ENCODE results near the gene CKM. TPM values are rescaled to one million over a fixed set of nuclear protein-coding genes. Genes with fewer than 3 reads are reported as not detected.
"Not testable (repeated sequence)": the region's sequence is repeated elsewhere in the genome, so short reads cannot be mapped to it uniquely, and the experiment has no call there.

CKM gene
- total RNA-seq, 2 experiments from 2014 or later, result not detected

DNA sequence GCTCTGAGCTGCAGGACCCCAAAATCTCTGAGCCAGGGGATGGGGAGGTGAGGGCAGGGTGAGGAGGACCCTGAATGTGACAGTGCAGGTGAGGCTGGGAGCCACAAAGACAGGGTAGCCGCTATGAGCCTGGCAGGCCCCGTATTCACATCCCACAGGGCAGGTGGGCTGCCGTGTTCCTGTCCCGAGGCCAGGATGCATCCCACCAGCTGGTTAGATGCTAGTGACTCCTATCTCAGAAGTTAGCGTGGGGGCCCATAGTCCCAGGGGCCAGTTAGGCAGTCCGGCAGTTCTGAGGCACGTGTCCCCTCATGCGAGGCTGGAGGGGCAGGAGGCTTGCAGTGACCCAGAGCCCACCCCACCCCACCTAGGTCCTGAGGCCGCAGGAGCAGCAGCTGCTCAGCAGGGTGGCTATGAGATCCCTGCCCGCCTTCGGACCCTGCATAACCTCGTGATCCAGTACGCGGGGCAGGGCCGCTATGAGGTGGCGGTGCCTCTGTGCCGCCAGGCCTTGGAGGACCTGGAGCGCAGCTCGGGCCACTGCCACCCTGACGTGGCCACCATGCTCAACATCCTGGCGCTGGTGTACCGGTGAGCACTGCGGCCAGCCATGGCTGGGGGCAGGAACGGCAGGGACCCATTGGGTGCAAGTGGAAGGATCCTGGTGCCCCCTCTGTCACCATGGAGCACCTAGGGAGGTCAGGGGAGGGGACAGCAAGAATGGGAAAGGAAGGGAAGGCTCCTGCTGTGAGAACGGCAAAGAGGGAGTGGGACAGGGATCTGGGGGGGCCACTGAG, 25.1 kb upstream of the CKM start:
- no peaks in the 10 kb centered on the region for H3K4me1 Mint-ChIP-seq (ENCODE audit: low read depth)
- H3K27ac Mint-ChIP-seq, result no peak overlapping the region
- peaks cover 3% of the 10 kb centered on the region for H3K36me3 Mint-ChIP-seq (ENCODE audit: low read depth)
- DNase-seq (no peak), ATAC-seq (no peak)
- CTCF ChIA-PET, result no interaction called here
- no peak overlapping the region for H3K4me3 Mint-ChIP-seq
- H3K9me3 Mint-ChIP-seq (ENCODE audit: insufficient read depth), result no peaks in the 10 kb centered on the region
- H3K27me3 Mint-ChIP-seq (ENCODE audit: low read depth), result peaks cover 7% of the 10 kb centered on the region
- POLR2A ChIA-PET, result no interaction called here

DNA sequence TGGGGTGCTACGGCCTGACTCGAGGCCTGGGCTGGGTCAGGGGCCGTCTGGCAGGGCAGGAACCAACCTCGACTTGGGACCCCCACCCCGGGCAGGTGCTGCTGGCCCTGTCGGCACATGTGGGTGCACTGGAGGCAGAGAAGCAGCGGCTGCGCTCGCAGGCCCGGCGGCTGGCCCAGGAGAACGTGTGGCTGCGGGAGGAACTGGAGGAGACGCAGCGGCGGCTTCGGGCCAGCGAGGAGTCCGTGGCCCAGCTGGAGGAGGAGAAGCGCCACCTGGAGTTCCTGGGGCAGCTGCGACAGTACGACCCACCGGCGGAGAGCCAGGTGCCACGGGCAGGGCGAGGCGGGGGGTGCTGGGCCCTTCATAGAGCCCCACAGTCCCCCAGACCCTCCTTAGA, 23.8 kb upstream of the CKM start:
- DNase-seq (no peak), ATAC-seq (no peak)
- Mint-ChIP-seq H3K36me3 (ENCODE audit: low read depth) (peaks cover 3% of the 10 kb centered on the region), H3K4me1 (ENCODE audit: low read depth) (no peaks in the 10 kb centered on the region), H3K27me3 (ENCODE audit: low read depth) (peaks cover 7% of the 10 kb centered on the region), H3K4me3 (no peak overlapping the region), H3K27ac (no peak overlapping the region), H3K9me3 (ENCODE audit: insufficient read depth) (no peaks in the 10 kb centered on the region)
- CTCF ChIA-PET, result no interaction called here
- POLR2A ChIA-PET, result no interaction called here

DNA sequence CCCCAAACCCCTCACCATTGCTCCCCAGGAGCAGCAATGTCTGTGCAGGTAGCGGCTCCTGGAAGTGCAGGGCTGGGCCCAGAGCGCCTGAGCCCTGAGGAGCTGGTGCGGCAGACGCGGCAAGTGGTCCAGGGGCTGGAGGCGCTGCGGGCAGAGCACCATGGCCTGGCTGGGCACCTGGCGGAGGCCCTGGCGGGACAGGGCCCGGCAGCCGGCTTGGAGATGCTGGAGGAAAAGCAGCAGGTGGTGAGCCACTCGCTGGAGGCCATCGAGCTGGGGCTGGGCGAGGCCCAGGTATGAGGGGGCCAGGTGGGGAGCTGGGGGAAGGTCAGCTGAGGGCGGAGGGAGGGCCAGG, 22.8 kb upstream of the CKM start:
- ChIA-PET POLR2A (no interaction called here), CTCF (interaction anchor here (1.5 kb wide), 1 partner anchor 140 kb away, joined by 3 read pairs; no protein-coding TSS in a partner anchor)
- DNase-seq (no peak), ATAC-seq (no peak)
- no peaks in the 10 kb centered on the region for H3K36me3 Mint-ChIP-seq (ENCODE audit: low read depth)
- peaks cover 7% of the 10 kb centered on the region for H3K27me3 Mint-ChIP-seq (ENCODE audit: low read depth)
- no peaks in the 10 kb centered on the region for H3K4me1 Mint-ChIP-seq (ENCODE audit: low read depth)
- H3K4me3 Mint-ChIP-seq, result no peak overlapping the region
- H3K27ac Mint-ChIP-seq, result no peak overlapping the region
- H3K9me3 Mint-ChIP-seq (ENCODE audit: insufficient read depth), result no peaks in the 10 kb centered on the region

DNA sequence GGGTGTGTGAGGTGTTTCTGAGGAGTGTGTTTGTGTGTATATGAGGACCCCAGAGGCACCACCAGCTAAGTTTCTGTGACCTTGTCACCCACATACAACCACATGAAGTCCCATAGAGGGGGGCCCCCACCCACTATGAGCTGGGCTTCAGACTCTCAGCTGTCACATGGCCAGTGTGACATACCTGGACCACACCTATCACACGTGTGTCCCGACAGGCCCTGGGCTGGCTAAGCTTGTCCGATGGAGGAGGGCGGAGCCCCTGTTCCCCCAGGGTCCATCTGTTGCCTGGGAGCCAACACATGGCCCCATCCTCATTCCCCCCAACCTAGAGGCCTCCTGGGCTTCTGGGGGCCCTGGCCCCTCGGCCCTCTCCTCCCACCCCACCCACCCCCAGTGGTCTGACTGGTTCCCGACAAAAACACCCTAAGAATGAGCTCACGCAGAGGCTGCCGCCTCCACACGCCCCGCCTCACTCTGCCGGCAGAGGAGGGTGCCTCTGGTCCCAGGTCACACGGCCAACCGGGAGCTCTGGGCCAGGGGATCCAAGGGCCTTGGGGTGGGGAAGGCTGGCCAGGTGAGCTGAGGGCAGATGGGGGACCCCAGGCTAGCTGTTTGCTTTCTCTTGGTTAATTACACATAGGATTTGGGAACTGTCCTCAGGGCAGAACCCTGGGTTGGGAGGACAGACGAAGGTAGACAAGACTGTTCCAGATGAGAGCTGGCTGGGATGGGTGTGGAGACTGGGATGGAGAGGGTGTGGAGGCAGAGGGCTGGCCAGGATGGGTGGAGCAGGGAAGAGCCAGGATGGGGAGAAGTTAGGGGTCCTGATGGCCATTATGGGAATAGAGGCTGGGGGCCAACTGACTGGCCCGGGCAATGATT, 22.2 kb upstream of the CKM start:
- DNase-seq, result no peak
- ATAC-seq, result no peak
- no peaks in the 10 kb centered on the region for H3K9me3 Mint-ChIP-seq (ENCODE audit: insufficient read depth)
- H3K27ac Mint-ChIP-seq, result no peak overlapping the region
- ChIA-PET POLR2A (no interaction called here), CTCF (interaction anchor here (1.5 kb wide), 1 partner anchor 141 kb away, joined by 3 read pairs; no protein-coding TSS in a partner anchor)
- H3K4me3 Mint-ChIP-seq, result no peak overlapping the region
- H3K27me3 Mint-ChIP-seq (ENCODE audit: low read depth), result peaks cover 10% of the 10 kb centered on the region
- H3K4me1 Mint-ChIP-seq (ENCODE audit: low read depth), result peaks cover 5% of the 10 kb centered on the region
- H3K36me3 Mint-ChIP-seq (ENCODE audit: low read depth), result no peaks in the 10 kb centered on the region

DNA sequence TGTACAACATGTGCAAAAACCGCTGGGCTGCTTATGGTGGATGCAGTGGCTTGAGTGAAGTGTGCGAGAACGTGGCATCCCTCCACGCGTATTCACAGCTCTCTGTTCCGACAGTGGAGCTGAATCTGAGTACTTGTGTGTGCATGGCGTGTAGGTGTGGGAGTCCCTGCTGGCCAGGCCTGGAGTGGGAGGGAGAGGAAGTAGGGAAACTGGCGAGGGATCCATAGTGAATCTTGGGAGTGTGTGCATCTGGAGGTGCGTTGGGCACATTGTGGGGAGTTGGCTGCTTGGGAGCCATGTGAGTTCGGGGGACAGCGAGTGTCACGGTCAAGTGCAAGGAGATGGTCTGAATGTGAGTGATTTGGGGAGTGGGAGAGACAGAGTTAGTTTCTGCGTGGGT, 20.2 kb upstream of the CKM start:
- CTCF ChIA-PET, result no interaction called here
- POLR2A ChIA-PET, result no interaction called here
- Mint-ChIP-seq H3K4me3 (no peak overlapping the region), H3K4me1 (ENCODE audit: low read depth) (peaks cover 10% of the 10 kb centered on the region), H3K27ac (no peak overlapping the region), H3K36me3 (ENCODE audit: low read depth) (no peaks in the 10 kb centered on the region), H3K9me3 (ENCODE audit: insufficient read depth) (no peaks in the 10 kb centered on the region), H3K27me3 (ENCODE audit: low read depth) (peaks cover 12% of the 10 kb centered on the region)
- DNase-seq, result no peak
- ATAC-seq, result no peak

DNA sequence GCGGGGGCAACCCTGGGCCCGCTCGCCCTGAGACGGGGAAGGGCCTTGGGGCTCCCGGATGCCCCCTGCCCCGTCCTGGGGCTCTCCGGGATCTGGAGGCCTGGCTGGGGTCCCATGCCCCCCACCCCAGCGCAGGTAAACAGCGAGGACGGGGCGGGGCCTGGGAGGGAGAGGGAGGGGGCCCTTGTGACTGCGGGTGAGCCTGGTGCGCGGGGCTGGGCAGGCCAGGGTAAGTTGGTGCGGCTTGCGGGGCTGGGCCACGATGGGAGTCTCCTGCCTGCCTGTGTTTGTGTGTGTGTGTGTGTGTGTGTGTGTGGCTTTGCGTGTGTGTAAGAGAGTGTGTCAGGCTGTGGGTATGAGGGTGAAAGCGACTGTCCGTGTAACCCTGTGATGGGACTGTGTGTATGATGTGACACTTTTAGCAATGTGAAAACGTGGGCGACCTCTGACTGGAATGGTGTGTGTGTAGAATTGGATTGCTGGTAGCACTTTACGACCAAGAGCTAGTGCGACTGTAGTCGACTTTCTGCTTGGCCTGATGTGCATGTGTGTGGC, 18.3 kb upstream of the CKM start:
- ATAC-seq, result peak; percentile 22
- DNase-seq, result no peak
- POLR2A ChIA-PET, result no interaction called here

DNA sequence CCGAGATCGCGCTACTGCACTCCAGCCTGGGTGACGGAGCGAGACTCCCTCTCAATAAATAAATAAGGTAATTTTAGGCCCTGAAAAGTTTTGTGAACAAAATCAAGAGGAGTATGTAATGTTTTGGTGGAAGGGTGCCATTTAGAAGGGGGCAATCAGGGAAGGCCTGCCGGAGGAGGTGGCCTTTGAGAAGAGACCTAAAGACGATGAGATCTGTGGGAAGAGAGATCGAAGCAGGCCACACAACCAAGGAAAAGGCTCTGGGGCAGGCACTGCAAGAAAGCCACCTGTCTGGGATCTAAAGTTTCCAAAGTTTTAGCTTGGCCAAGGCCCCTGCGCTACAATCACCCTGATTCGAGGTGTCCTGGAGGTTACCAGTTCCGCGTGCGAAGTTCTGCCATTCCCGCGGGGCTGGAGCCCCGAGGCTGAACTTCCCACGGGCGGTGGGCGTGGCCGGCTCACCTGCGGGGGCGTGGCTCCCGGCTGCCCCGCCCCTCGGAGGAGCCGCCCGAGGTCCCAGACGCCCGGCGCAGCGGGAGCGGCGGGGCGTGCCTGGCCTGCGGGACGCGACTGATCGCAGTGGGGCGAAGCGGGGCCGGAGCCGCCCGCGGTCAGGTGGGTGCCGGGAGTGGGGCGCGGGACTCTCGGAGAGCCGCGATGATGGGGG, 17.7 kb upstream of the CKM start, which contains the start of gene KLC3:
KLC3 (plus strand) TSS at position 519 of the 667 bp plus-strand sequence. CDS start 4,792 bp downstream, outside the sequence.
- no peaks in the 10 kb centered on the region for H3K9me3 Mint-ChIP-seq (ENCODE audit: insufficient read depth)
- no peaks in the 10 kb centered on the region for H3K36me3 Mint-ChIP-seq (ENCODE audit: low read depth)
- ChIA-PET POLR2A (no interaction called here), CTCF (interaction anchor here (0.6 kb wide), 1 partner anchor 126 kb away, joined by 3 read pairs; no protein-coding TSS in a partner anchor)
- peak; percentile 58 for ATAC-seq
- peak within 1 kb of the TSS; percentile 48 for H3K4me3 Mint-ChIP-seq
- peaks cover 10% of the 10 kb centered on the region for H3K4me1 Mint-ChIP-seq (ENCODE audit: low read depth)
- H3K27ac Mint-ChIP-seq, result no peak within 1 kb of the TSS
- H3K27me3 Mint-ChIP-seq (ENCODE audit: low read depth), result peaks cover 13% of the 10 kb centered on the region
- no peak for DNase-seq

More for the DNA sequence above, 18.3 kb upstream of the CKM start:
- CTCF ChIA-PET, result no interaction called here
- no peak overlapping the region for H3K4me3 Mint-ChIP-seq
- peaks cover 10% of the 10 kb centered on the region for H3K4me1 Mint-ChIP-seq (ENCODE audit: low read depth)
- H3K27ac Mint-ChIP-seq, result no peak overlapping the region
- H3K27me3 Mint-ChIP-seq (ENCODE audit: low read depth), result peaks cover 16% of the 10 kb centered on the region
- no peaks in the 10 kb centered on the region for H3K9me3 Mint-ChIP-seq (ENCODE audit: insufficient read depth)
- H3K36me3 Mint-ChIP-seq (ENCODE audit: low read depth), result no peaks in the 10 kb centered on the region

DNA sequence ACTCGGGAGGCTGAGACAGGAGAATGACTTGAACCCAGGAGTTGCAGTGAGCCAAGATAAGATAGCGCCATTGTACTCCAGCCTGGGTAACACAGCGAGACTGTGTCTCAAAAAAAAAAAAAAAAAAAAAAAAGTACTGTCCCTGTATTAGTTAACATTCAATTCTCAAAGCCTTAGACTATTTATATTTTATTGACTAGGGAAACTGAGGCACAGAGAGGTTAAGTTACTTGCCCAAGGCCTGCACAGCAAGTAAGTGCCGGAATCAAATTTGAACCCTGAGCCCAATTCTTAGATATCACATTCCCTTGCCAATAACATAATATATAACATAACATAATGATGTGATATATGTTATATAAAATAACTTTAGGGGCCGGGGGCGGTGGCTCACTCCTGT, 17.0 kb upstream of the CKM start:
- peaks cover 10% of the 10 kb centered on the region for H3K27me3 Mint-ChIP-seq (ENCODE audit: low read depth)
- DNase-seq (no peak), ATAC-seq (no peak)
- no peaks in the 10 kb centered on the region for H3K36me3 Mint-ChIP-seq (ENCODE audit: low read depth)
- ChIA-PET POLR2A (no interaction called here), CTCF (interaction anchor here (0.6 to 1.5 kb wide), 7 partner anchors 22 to 436 kb away, joined by 3 to 5 read pairs (median 3); no protein-coding TSS in a partner anchor)
- peaks cover 10% of the 10 kb centered on the region for H3K4me1 Mint-ChIP-seq (ENCODE audit: low read depth)
- H3K9me3 Mint-ChIP-seq (ENCODE audit: insufficient read depth), result no peaks in the 10 kb centered on the region
- H3K4me3 Mint-ChIP-seq, result no peak overlapping the region
- no peak overlapping the region for H3K27ac Mint-ChIP-seq

DNA sequence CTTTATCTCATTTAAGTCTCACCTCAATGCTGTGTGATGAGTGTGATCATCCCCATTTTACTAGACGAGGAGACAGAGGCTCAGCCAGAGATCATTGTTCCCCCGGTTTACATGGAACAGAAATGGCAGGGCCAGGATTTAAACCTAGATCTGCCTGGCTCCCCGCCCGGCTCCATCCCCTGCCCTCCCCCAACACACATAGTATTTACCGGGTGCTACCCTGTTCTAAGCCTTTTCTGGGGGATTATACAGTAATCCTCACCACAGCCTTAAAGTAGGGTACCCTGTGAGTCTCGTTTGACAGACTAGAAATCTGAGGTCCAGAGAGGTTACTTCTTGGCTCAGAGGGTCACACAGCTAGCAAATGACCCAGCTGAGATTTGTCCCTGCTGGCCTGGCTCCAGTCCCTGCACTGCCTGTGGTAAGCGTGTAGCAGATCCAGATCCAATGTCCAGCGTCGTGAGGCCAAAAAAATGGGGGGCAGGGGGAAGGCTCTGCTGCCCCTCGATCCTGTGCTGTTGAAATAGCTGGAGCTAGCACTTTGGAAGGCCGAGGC, 14.1 kb upstream of the CKM start:
- ChIA-PET POLR2A (interaction anchor here (0.8 kb wide), 1 partner anchor 15 kb away, joined by 3 read pairs; no protein-coding TSS in a partner anchor), CTCF (interaction anchor here (0.9 kb wide), 1 partner anchor 88 kb away, joined by 3 read pairs; no protein-coding TSS in a partner anchor)
- Mint-ChIP-seq H3K27me3 (ENCODE audit: low read depth) (peaks cover 10% of the 10 kb centered on the region), H3K4me1 (ENCODE audit: low read depth) (peaks cover 10% of the 10 kb centered on the region), H3K36me3 (ENCODE audit: low read depth) (no peaks in the 10 kb centered on the region), H3K4me3 (no peak overlapping the region), H3K9me3 (ENCODE audit: insufficient read depth) (no peaks in the 10 kb centered on the region), H3K27ac (no peak overlapping the region)
- no peak for ATAC-seq
- DNase-seq, result no peak

DNA sequence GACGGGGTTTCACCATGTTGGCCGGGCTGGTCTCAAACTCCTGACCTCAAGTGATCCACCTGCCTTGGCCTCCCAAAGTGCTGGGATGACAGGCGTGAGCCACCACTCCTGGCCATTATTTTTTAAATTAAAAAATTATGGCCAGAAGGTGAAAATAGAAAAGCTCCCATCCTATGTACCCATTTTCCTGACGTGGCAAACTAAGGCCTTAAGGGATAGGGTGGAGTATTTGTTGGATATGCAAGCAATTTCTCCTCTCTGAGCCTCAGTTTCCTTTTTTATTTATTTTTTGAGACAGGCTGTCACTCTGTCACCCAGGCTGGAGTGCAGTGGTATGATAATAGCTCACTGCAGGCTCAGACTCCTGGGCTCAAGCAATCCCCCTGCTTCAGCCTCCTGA, 12.2 kb upstream of the CKM start:
- H3K36me3 Mint-ChIP-seq (ENCODE audit: low read depth); POLR2A ChIA-PET; H3K4me1 Mint-ChIP-seq (ENCODE audit: low read depth); ATAC-seq; CTCF ChIA-PET; DNase-seq; H3K9me3 Mint-ChIP-seq (ENCODE audit: insufficient read depth); H3K27ac Mint-ChIP-seq; H3K27me3 Mint-ChIP-seq (ENCODE audit: low read depth); H3K4me3 Mint-ChIP-seq: not testable (repeated sequence)

DNA sequence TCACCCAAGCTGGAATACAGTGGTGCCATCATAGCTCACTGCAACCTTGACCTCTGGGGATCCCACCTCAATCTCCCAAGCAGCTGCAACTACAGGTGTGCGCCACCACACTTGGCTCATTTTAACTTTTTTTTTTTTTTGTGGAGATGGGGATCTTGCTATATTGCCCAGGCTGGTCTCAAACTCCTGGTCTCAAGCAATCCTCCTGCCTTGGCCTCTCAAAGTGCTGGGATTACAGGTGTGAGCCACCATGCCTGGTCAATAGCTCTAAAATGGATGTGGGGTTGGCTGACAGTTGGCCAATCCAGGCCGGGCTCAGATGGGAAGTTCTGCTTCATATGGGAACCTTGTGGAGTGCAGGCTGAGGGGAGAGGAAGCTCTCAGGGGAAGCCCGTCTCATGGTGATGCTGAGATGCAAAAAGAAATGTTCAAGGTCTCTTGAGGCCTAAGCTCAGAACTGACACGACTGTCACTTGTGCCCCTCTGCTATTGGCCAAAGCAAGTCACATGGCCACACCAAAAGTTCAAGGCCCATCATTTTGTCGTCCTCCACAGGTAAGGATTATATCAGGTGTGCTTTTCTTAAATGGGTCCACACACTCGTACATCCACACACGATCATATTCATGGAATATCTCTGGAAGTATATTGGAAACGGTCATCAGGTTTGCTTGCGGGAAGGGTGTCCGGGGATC, 11.1 kb upstream of the CKM start:
- peaks cover 4% of the 10 kb centered on the region for H3K4me1 Mint-ChIP-seq (ENCODE audit: low read depth)
- no peak overlapping the region for H3K4me3 Mint-ChIP-seq
- ChIA-PET CTCF (no interaction called here), POLR2A (no interaction called here)
- peaks cover 8% of the 10 kb centered on the region for H3K27me3 Mint-ChIP-seq (ENCODE audit: low read depth)
- ATAC-seq (no peak), DNase-seq (no peak)
- no peaks in the 10 kb centered on the region for H3K36me3 Mint-ChIP-seq (ENCODE audit: low read depth)
- no peaks in the 10 kb centered on the region for H3K9me3 Mint-ChIP-seq (ENCODE audit: insufficient read depth)
- H3K27ac Mint-ChIP-seq, result no peak overlapping the region

Measured in activated CD8-positive, alpha-beta T cell treated with anti-CD3 and anti-CD28 coated beads, Interleukin-2, amount 10 ng/mL, durations not matched to agents 7 days and 5 days (primary cell).